Kidney (tissue), 14 donors: ENCODE measurements around the gene E2F2. TPM values are rescaled to one million over a fixed set of nuclear protein-coding genes. Genes with fewer than 3 reads are reported as not detected.
A peak's percentile ranks its signal among the peaks of the same experiment; 100 is the strongest.

Experiments
- DNase-seq, 5 donors: peaks; one replicate each; pipeline ENCODE4 v3.0.0-alpha.2; 2013 to 2020
- FAIRE-seq: peaks from 2 replicates; lab custom pipeline; 2012; peaks lifted over from hg19 to GRCh38; lab: Jason Lieb, UNC
- H3K27ac ChIP-seq, 2 donors: one replicate each; pipeline ENCODE4 v1.7.0; 2013; ENCODE audit warnings: low read depth in 2 of 2, low read length in 2 of 2, inconsistent platforms in 1 of 2
- H3K27me3 ChIP-seq: one replicate; pipeline ENCODE4 v1.7.1; 2013; ENCODE audit warnings: low read length, inconsistent platforms; ENCODE audit not compliant: control insufficient read depth, insufficient read depth
- H3K36me3 ChIP-seq, 3 donors: one replicate each; pipeline versions ENCODE4 v1.7.0 to v1.7.1; 2013; ENCODE audit warnings: low read length in 3 of 3, control low read depth in 1 of 3, inconsistent platforms in 1 of 3; ENCODE audit not compliant: insufficient read depth in 3 of 3, control insufficient read depth in 2 of 3
- H3K4me1 ChIP-seq, 3 donors: one replicate each; pipeline versions ENCODE4 v1.7.0 to v1.7.1; 2013; ENCODE audit warnings: low read length in 3 of 3, inconsistent platforms in 1 of 3, low read depth in 1 of 3; ENCODE audit not compliant: control insufficient read depth in 2 of 3, insufficient read depth in 2 of 3
- H3K4me3 ChIP-seq, 3 donors: one replicate each; pipeline versions ENCODE4 v1.7.0 to v1.8.1; 2013; ENCODE audit warnings: low read length in 3 of 3, control low read depth in 1 of 3, inconsistent platforms in 1 of 3
- H3K9ac ChIP-seq, 3 donors: one replicate each; pipeline versions ENCODE4 v1.7.0 to v1.7.1; 2013; ENCODE audit warnings: low read length in 3 of 3, control low read depth in 1 of 3, inconsistent platforms in 1 of 3
- H3K9me3 ChIP-seq, 3 donors: one replicate each; pipeline versions ENCODE4 v1.7.0 to v1.7.1; 2013; ENCODE audit warnings: low read length in 3 of 3, control low read depth in 1 of 3, inconsistent platforms in 1 of 3; ENCODE audit not compliant: control insufficient read depth in 2 of 3, insufficient read depth in 1 of 3
- intact Hi-C: fragments of 100-400 bp; cut with DNase I; formaldehyde crosslinking; loops from one replicate; pipeline ENCODE4 v1.11.1; 2022
- polyA plus RNA-seq: library from polyadenylated mRNA; stranded (reverse); fragments of 350-450 nt; fragmentation: Illumina TruSeq; extraction: RNeasy Lipid Tissue Mini Kit (QIAGEN cat#74804); gene quantifications from one replicate; pipeline ENCODE4 v1.2.3, GENCODE V29; 2014; ENCODE audit warnings: low read depth, low replicate concordance; ENCODE audit not compliant: insufficient read depth
- total RNA-seq: library from RNA; stranded (reverse); fragmentation: NEBNext Ultra II Directional; extraction: Animal tissue kit (Norgen Biotek cat#: 25700); gene quantifications from one replicate; pipeline ENCODE4 v1.2.1, GENCODE V29; 2021
- TF ChIP-seq, protein P1 (sequence below): IDR thresholded peaks from 3 replicates; pipeline ENCODE4 v1.5.1; 2012; ENCODE audit warnings: mild to moderate bottlenecking, moderate library complexity, borderline replicate concordance; ENCODE audit not compliant: insufficient read depth; ENCODE audit errors: extremely low read depth
- donor health status: control.
- donor health status: control.
- donor health status: control.
- donor health status: control.
- donor health status: control.
- donor health status: DM: yes; HTN: yes; CAD: no.
- donor health status: Normal renal cell carcinoma (clear cell type).

Gene E2F2
- total and polyA plus RNA-seq, 2 donors from 2014 or later = 0.50 TPM; not detected in 1

DNA sequence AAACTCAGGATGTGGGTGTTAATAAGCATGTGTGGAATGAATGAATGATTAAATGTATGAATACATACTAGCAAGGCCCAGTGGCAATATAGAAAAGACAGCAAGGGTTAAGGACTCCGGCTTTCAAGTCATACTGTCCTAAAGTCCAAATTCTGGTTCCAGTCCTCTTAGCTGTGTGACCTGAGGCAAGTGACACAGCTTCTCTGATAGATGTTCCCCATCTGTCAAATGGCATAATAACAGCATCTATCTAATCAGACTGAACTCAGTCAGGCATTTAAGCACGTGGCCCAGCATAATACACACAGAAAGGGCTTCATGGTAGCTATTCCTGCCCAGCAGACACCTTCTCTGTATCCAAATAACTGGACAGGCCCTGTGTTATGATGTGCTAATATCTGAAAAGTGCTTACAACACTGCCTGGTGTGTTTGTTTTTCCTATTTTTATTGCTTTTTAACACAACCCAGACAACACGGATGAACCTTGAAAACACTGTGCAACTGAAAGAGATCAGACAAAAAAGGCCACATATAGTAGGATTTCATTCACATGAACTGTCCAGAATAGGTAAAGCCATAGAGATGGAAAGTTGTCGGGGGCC is 59.5 kb downstream of the E2F2 start:
- no peak for FAIRE-seq
- H3K9me3 ChIP-seq = no peaks in the 10 kb centered on the region
- intact Hi-C loops = no loop called here
- TF ChIP-seq, protein P1, sequence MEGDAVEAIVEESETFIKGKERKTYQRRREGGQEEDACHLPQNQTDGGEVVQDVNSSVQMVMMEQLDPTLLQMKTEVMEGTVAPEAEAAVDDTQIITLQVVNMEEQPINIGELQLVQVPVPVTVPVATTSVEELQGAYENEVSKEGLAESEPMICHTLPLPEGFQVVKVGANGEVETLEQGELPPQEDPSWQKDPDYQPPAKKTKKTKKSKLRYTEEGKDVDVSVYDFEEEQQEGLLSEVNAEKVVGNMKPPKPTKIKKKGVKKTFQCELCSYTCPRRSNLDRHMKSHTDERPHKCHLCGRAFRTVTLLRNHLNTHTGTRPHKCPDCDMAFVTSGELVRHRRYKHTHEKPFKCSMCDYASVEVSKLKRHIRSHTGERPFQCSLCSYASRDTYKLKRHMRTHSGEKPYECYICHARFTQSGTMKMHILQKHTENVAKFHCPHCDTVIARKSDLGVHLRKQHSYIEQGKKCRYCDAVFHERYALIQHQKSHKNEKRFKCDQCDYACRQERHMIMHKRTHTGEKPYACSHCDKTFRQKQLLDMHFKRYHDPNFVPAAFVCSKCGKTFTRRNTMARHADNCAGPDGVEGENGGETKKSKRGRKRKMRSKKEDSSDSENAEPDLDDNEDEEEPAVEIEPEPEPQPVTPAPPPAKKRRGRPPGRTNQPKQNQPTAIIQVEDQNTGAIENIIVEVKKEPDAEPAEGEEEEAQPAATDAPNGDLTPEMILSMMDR = no peak
- DNase-seq = no peak
- H3K4me1 ChIP-seq = peaks cover 0 to 34% (median 26%) of the 10 kb centered on the region in 3 donors
- no peak overlapping the region for H3K4me3 ChIP-seq
- H3K9ac ChIP-seq = no peak overlapping the region
- H3K27me3 ChIP-seq = no peaks in the 10 kb centered on the region
- no peaks in the 10 kb centered on the region for H3K36me3 ChIP-seq
- H3K27ac ChIP-seq = no peak overlapping the region

DNA sequence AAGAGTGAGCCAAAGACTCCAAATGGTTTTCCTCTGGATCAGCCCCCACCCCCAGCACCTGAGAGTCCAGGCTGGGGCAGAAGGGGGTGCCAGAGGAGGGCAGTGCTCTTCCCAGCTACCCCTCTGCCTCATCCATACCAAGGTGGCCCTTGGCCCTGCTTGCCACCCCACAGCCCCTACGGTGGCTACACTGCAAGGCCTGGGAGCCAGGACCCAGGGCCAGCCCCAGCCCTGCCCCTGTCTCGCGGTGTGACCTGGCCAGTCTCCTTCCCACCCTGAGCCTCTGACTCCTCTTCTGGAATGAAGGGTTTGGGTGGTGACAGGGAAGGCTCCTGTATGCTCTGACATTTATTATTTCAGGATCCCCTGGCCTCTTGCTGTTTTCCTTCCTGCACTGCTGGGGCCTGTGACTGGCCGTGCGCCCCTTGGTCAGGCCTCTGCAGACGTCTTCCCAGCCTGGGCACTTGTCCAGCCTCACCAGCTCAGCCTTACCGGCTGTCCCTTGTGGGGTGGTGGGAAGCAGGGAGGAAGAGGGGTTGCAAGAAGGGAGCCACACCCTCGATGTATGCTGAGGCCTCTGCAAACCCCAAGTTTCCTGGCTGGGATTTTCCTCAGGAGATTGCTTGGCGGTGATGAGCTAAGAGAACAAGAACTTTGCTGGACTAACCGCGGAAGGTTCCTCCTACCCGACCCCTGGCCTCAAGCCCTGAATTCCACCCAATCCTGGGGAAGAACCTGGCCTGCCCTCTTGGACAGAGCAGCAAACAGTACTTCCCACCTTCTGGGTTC is 60.6 kb downstream of the E2F2 start:
- FAIRE-seq (no peak), DNase-seq (peak in 1 of 5 donors; percentile 80)
- H3K27me3 ChIP-seq = no peaks in the 10 kb centered on the region
- H3K9ac ChIP-seq = no peak overlapping the region
- peaks cover 0 to 34% (median 26%) of the 10 kb centered on the region in 3 donors for H3K4me1 ChIP-seq
- TF ChIP-seq, protein P1 = no peak
- H3K36me3 ChIP-seq = no peaks in the 10 kb centered on the region
- no peak overlapping the region for H3K4me3 ChIP-seq
- no peaks in the 10 kb centered on the region for H3K9me3 ChIP-seq
- no peak overlapping the region for H3K27ac ChIP-seq
- intact Hi-C loops = no loop called here

GRCh38 chr1:23469372-23469982 is 61.6 kb downstream of the E2F2 start:
- TF ChIP-seq, protein P1 = no peak
- no peak overlapping the region for H3K9ac ChIP-seq
- peaks cover 0 to 28% (median 26%) of the 10 kb centered on the region in 3 donors for H3K4me1 ChIP-seq
- intact Hi-C loops = no loop called here
- no peak overlapping the region for H3K4me3 ChIP-seq
- DNase-seq (no peak), FAIRE-seq (no peak)
- no peaks in the 10 kb centered on the region for H3K9me3 ChIP-seq
- no peak overlapping the region for H3K27ac ChIP-seq
- no peaks in the 10 kb centered on the region for H3K36me3 ChIP-seq
- no peaks in the 10 kb centered on the region for H3K27me3 ChIP-seq
